ENCODE measurements around the gene CHML. TPM values are rescaled to one million over a fixed set of nuclear protein-coding genes. Genes with fewer than 3 reads are reported as not detected.

The CHML gene
- total RNA-seq, 1 donor from 2014 or later, result 35.2 TPM

DNA sequence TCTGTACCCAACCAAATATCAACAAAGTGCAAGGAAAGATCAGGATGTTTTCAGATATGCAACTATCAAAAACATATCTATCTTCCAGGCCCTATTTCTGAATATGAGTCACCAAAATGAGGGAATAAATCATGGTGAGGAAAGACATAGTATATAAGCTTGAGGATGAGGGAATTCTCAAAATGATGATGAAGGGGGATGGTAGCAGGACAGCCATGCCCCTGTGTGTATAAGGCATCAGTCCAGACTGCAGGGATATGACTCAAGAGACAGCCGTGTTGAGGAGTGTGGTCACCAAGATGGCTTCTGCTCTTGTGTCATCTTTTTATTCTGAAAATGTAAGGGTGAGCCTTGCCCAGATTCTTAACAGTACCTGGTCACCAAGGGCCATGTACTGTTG, 7.5 kb upstream of the CHML start:
- Mint-ChIP-seq H3K4me1 (peaks cover 3% of the 10 kb centered on the region), H3K4me3 (no peak overlapping the region), H3K27ac (no peak overlapping the region), H3K27me3 (no peaks in the 10 kb centered on the region), H3K9me3 (peaks cover 3% of the 10 kb centered on the region), H3K36me3 (ENCODE audit: low read depth) (no peaks in the 10 kb centered on the region)
- intact Hi-C loops (cut with micrococcal nuclease), result no loop called here
- ChIA-PET POLR2A (no interaction called here), CTCF (no interaction called here)
- TF ChIP-seq, protein P1, sequence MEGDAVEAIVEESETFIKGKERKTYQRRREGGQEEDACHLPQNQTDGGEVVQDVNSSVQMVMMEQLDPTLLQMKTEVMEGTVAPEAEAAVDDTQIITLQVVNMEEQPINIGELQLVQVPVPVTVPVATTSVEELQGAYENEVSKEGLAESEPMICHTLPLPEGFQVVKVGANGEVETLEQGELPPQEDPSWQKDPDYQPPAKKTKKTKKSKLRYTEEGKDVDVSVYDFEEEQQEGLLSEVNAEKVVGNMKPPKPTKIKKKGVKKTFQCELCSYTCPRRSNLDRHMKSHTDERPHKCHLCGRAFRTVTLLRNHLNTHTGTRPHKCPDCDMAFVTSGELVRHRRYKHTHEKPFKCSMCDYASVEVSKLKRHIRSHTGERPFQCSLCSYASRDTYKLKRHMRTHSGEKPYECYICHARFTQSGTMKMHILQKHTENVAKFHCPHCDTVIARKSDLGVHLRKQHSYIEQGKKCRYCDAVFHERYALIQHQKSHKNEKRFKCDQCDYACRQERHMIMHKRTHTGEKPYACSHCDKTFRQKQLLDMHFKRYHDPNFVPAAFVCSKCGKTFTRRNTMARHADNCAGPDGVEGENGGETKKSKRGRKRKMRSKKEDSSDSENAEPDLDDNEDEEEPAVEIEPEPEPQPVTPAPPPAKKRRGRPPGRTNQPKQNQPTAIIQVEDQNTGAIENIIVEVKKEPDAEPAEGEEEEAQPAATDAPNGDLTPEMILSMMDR (IDR thresholded peaks at IDR 0.05), result no peak
- ATAC-seq (ENCODE audit: low read depth) (no peak), DNase-seq (no peak)

DNA sequence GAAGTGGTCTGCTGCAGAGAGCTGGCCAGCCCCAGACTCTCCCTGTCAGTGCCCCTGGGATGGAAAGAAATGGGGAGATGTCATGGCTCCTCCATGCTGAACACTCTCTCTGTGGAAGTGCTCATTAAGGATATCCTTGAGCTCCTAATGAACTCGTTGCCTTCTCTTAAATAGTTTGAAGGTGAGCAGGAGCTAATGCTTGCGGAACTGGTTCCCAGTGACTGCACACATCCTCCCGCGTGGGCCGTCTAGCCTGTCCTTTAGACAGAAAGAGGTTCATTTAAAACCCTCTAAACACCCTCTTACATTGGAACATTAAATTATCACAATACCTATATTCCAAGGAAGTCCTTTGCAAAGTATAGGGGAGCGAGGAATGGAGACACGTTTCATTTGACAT, 6.0 kb upstream of the CHML start:
- H3K4me1 Mint-ChIP-seq, result peaks cover 6% of the 10 kb centered on the region
- ChIA-PET POLR2A (no interaction called here), CTCF (interaction anchor here (1.1 kb wide), 1 partner anchor 19 kb away, joined by 3 read pairs; no protein-coding TSS in a partner anchor)
- H3K36me3 Mint-ChIP-seq (ENCODE audit: low read depth), result no peaks in the 10 kb centered on the region
- ATAC-seq (ENCODE audit: low read depth) (no peak), DNase-seq (no peak)
- intact Hi-C loops (cut with micrococcal nuclease), result no loop called here
- H3K27me3 Mint-ChIP-seq, result no peaks in the 10 kb centered on the region
- no peak overlapping the region for H3K4me3 Mint-ChIP-seq
- H3K27ac Mint-ChIP-seq, result no peak overlapping the region
- TF ChIP-seq, protein P1 (IDR thresholded peaks at IDR 0.05), result no peak
- H3K9me3 Mint-ChIP-seq, result peaks cover 3% of the 10 kb centered on the region

- Mint-ChIP-seq H3K4me3 (no peak overlapping the region), H3K4me1 (peaks cover 15% of the 10 kb centered on the region), H3K27me3 (no peaks in the 10 kb centered on the region), H3K9me3 (peaks cover 3% of the 10 kb centered on the region), H3K27ac (no peak overlapping the region), H3K36me3 (ENCODE audit: low read depth) (no peaks in the 10 kb centered on the region)
- TF ChIP-seq, protein P1 (IDR thresholded peaks at IDR 0.05), result no peak
- intact Hi-C loops (cut with micrococcal nuclease), result no loop called here
- ATAC-seq (ENCODE audit: low read depth) (no peak), DNase-seq (no peak)
- ChIA-PET POLR2A (no interaction called here), CTCF (interaction anchor here (1.1 kb wide), 1 partner anchor 18 kb away, joined by 3 read pairs; no protein-coding TSS in a partner anchor)
These were observed 5.0 kb upstream of the CHML start for GRCh38 chr1:241645199-241645598.

DNA sequence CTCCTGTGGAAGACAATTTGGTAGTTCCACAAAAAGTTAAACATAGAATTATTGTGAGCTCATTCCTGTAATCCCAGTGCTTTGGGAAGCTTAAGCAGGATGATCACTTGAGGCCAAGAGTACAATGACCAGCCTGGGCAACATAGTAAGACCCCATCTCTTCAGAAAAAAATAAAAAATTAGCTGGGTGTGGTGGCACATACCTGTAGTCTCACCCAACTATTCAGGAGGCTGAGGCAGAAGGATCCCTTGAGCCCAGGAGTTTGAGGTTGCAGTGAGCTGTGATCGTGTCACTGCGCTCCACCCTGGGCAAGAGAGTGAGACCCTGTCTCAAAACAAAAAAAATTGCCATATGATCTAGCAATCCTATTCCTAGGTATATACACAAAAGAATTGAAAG, 4.1 kb upstream of the CHML start:
- H3K4me1 Mint-ChIP-seq, result peaks cover 16% of the 10 kb centered on the region
- ChIA-PET POLR2A (no interaction called here), CTCF (interaction anchor here (0.9 kb wide), 1 partner anchor 8 kb away, joined by 3 read pairs; the partner anchor contains the start of gene WDR64)
- no peak overlapping the region for H3K27ac Mint-ChIP-seq
- DNase-seq, result no peak
- H3K36me3 Mint-ChIP-seq (ENCODE audit: low read depth), result peaks cover 3% of the 10 kb centered on the region
- no peaks in the 10 kb centered on the region for H3K27me3 Mint-ChIP-seq
- TF ChIP-seq, protein P1 (IDR thresholded peaks at IDR 0.05), result no peak
- no peak for ATAC-seq (ENCODE audit: low read depth)
- intact Hi-C loops (cut with micrococcal nuclease), result no loop called here
- peaks cover 3% of the 10 kb centered on the region for H3K9me3 Mint-ChIP-seq
- no peak overlapping the region for H3K4me3 Mint-ChIP-seq

DNA sequence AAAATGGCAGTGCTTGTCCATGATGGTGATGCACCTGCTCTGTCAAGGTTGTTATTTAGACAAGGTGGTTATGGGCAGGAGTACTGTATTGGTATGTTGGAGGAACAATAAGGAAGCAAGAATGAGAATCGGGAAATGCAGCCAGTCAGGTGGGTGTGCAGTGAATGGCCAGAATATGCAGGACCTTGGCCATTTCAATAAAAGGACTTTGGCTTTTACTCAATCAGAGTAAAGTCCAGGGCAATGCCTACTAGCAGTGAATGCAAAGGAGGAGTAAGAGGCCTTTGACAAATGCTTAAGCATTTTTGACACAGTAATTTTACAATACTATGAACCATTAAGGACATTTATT, 2.4 kb upstream of the CHML start:
- Mint-ChIP-seq H3K9me3 (peaks cover 3% of the 10 kb centered on the region), H3K36me3 (ENCODE audit: low read depth) (peaks cover 10% of the 10 kb centered on the region), H3K27ac (no peak overlapping the region), H3K27me3 (no peaks in the 10 kb centered on the region), H3K4me3 (no peak overlapping the region), H3K4me1 (peaks cover 31% of the 10 kb centered on the region)
- no peak for DNase-seq
- POLR2A ChIA-PET, result interaction anchor here (0.5 kb wide), 1 partner anchor 88 kb away, joined by 3 read pairs; no protein-coding TSS in a partner anchor
- CTCF ChIA-PET, result no interaction called here
- intact Hi-C loops (cut with micrococcal nuclease), result no loop called here
- TF ChIP-seq, protein P1 (IDR thresholded peaks at IDR 0.05), result no peak
- no peak for ATAC-seq (ENCODE audit: low read depth)

Measured in activated B cell treated with CpG ODN at 0.5 μM for 24 hours (primary cell).